ENCODE results near the gene KCNIP2.
"Not testable (repeated sequence)": the region's sequence is repeated elsewhere in the genome, so short reads cannot be mapped to it uniquely, and the experiment has no call there.

Gene KCNIP2

DNA sequence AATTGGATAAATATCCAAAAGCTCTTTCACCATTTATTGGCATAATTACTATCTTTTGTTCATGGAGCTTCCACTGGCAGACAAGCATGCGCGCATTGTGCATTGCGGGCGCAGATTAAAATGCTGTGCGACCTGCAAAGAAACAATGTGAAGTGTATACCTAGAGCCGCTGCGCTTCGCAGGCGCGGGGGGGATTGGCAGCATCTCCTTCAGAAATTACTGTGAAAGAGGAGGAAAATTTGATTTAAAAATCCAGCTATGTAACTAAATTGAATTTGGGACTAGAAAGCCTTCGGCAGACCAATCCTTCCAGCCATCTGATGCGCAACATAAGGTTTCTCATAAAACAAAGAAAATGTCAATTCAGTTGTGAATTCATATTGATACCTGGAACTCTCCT, 50.1 kb downstream of the KCNIP2 start:
- Histone ChIP-seq H3K4me1 (ENCODE audit: low read length) (no peaks in the 10 kb centered on the region), H3K27me3 (ENCODE audit: low read depth, low read length) (no peaks in the 10 kb centered on the region), H3K9ac (ENCODE audit: low read length) (no peak overlapping the region), H3K27ac (ENCODE audit: low read length) (no peak overlapping the region), H3K36me3 (replicated peaks; ENCODE audit: low read depth, low read length) (peaks cover 41% of the 10 kb centered on the region), H2AFZ (ENCODE audit: low read depth, low read length) (no peak overlapping the region), H3K9me3 (ENCODE audit: insufficient read depth, low read length) (no peaks in the 10 kb centered on the region), H3K79me2 (ENCODE audit: low read length) (peaks cover 9% of the 10 kb centered on the region; the same call in 1 of the 2 replicates), H4K20me1 (ENCODE audit: insufficient read depth, low read length) (no peaks in the 10 kb centered on the region; the same call in 1 of the 2 replicates), H3K4me3 (ENCODE audit: low read length) (no peak overlapping the region), H3K4me2 (ENCODE audit: low read length) (no peak overlapping the region)
- TF ChIP-seq, protein P1, sequence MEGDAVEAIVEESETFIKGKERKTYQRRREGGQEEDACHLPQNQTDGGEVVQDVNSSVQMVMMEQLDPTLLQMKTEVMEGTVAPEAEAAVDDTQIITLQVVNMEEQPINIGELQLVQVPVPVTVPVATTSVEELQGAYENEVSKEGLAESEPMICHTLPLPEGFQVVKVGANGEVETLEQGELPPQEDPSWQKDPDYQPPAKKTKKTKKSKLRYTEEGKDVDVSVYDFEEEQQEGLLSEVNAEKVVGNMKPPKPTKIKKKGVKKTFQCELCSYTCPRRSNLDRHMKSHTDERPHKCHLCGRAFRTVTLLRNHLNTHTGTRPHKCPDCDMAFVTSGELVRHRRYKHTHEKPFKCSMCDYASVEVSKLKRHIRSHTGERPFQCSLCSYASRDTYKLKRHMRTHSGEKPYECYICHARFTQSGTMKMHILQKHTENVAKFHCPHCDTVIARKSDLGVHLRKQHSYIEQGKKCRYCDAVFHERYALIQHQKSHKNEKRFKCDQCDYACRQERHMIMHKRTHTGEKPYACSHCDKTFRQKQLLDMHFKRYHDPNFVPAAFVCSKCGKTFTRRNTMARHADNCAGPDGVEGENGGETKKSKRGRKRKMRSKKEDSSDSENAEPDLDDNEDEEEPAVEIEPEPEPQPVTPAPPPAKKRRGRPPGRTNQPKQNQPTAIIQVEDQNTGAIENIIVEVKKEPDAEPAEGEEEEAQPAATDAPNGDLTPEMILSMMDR (IDR thresholded peaks at IDR 0.05; ENCODE audit: low read depth, low read length): no peak
- TF ChIP-seq EZH2phosphoT487 (IDR thresholded peaks at IDR 0.05; ENCODE audit: low read depth): no peak

DNA sequence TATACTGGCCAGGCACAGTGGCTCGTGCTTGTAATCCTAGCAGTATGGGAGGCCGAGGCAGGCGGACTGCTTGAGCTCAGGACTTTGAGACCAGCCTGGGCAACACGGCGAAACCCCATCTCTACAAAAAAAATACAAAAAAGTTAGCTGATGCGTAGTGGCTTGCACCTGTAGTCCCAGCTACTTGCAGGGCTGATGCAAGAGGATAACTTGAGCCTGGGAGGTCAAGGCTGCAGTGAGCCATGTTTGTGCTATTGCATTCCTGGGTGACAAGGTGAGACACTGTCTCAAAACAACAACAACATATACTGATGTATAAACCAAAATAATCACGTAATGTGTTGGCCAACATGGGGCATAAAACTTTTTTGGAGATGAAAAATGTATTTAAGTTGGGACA, 53.9 kb downstream of the KCNIP2 start:
- no peak overlapping the region for H3K4me3 ChIP-seq (ENCODE audit: low read length)
- no peak overlapping the region for H3K27ac ChIP-seq (ENCODE audit: low read length)
- H4K20me1 ChIP-seq (ENCODE audit: insufficient read depth, low read length): no peaks in the 10 kb centered on the region
- H3K36me3 ChIP-seq (replicated peaks; ENCODE audit: low read depth, low read length): peaks cover 40% of the 10 kb centered on the region
- no peak overlapping the region for H3K9ac ChIP-seq (ENCODE audit: low read length)
- TF ChIP-seq EZH2phosphoT487 (IDR thresholded peaks at IDR 0.05; ENCODE audit: low read depth): no peak
- TF ChIP-seq, protein P1 (IDR thresholded peaks at IDR 0.05; ENCODE audit: low read depth, low read length): no peak
- H3K4me2 ChIP-seq (ENCODE audit: low read length): no peak overlapping the region
- no peak overlapping the region for H2AFZ ChIP-seq (ENCODE audit: low read depth, low read length)
- H3K79me2 ChIP-seq (ENCODE audit: low read length): no peaks in the 10 kb centered on the region
- no peaks in the 10 kb centered on the region for H3K9me3 ChIP-seq (ENCODE audit: insufficient read depth, low read length)
- H3K27me3 ChIP-seq (ENCODE audit: low read depth, low read length): no peaks in the 10 kb centered on the region
- H3K4me1 ChIP-seq (ENCODE audit: low read length): no peaks in the 10 kb centered on the region

DNA sequence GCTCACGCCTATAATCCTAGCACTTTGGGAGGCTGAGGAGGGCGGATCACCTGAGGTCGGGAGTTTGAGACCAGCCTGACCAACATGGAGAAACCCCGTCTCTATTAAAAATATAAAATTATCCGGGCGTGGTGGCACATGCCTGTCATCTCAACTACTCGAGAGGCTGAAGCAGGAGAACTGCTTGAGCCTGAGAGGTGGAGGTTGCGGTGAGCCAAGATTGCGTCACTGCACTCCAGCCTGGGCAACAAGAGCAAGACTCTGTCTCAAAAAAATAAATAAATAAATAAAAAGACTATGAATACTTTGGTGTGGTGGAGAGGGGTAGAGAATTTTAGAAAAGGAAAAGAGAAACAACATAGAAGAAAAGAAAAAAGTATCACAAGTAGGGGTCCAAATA, 54.4 kb downstream of the KCNIP2 start:
- not testable (repeated sequence) for H3K27ac ChIP-seq (ENCODE audit: low read length); H4K20me1 ChIP-seq (ENCODE audit: insufficient read depth, low read length); H3K4me3 ChIP-seq (ENCODE audit: low read length); H2AFZ ChIP-seq (ENCODE audit: low read depth, low read length); H3K9ac ChIP-seq (ENCODE audit: low read length); H3K79me2 ChIP-seq (ENCODE audit: low read length); H3K4me1 ChIP-seq (ENCODE audit: low read length); H3K4me2 ChIP-seq (ENCODE audit: low read length); H3K9me3 ChIP-seq (ENCODE audit: insufficient read depth, low read length); H3K27me3 ChIP-seq (ENCODE audit: low read depth, low read length)
- peaks cover 40% of the 10 kb centered on the region for H3K36me3 ChIP-seq (replicated peaks; ENCODE audit: low read depth, low read length)

DNA sequence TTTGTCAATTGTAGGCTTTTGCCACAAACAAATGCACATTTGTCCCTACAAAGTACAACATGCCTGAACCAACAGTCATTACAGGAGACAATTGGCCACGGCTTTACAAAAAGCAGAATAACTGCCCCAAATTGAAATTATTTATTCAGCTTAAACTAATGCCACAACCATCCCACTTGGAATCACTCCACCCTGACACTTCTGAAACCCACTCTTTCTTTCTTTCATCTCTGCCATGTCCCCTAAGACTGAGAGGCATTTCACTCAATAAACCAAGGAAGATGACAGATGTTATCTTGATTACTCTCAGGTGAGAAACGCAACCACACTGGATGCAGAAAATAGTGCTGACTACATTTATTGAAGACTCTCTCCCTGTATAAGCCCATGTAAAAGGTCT, 57.8 kb downstream of the KCNIP2 start:
- Histone ChIP-seq H3K9me3 (ENCODE audit: insufficient read depth, low read length) (no peaks in the 10 kb centered on the region), H3K79me2 (ENCODE audit: low read length) (peaks cover 17% of the 10 kb centered on the region), H4K20me1 (ENCODE audit: insufficient read depth, low read length) (0 out of 2 replicates have a peak, but pooled peaks cover 1% of the 10 kb centered on the region), H3K9ac (ENCODE audit: low read length) (no peak overlapping the region), H3K4me2 (ENCODE audit: low read length) (no peak overlapping the region), H3K4me3 (ENCODE audit: low read length) (no peak overlapping the region), H3K27me3 (ENCODE audit: low read depth, low read length) (no peaks in the 10 kb centered on the region), H3K4me1 (ENCODE audit: low read length) (peaks cover 17% of the 10 kb centered on the region), H2AFZ (ENCODE audit: low read depth, low read length) (no peak overlapping the region), H3K27ac (ENCODE audit: low read length) (no peak overlapping the region), H3K36me3 (replicated peaks; ENCODE audit: low read depth, low read length) (peaks cover 24% of the 10 kb centered on the region)
- no peak for TF ChIP-seq EZH2phosphoT487 (IDR thresholded peaks at IDR 0.05; ENCODE audit: low read depth)
- TF ChIP-seq, protein P1 (IDR thresholded peaks at IDR 0.05; ENCODE audit: low read depth, low read length): no peak

DNA sequence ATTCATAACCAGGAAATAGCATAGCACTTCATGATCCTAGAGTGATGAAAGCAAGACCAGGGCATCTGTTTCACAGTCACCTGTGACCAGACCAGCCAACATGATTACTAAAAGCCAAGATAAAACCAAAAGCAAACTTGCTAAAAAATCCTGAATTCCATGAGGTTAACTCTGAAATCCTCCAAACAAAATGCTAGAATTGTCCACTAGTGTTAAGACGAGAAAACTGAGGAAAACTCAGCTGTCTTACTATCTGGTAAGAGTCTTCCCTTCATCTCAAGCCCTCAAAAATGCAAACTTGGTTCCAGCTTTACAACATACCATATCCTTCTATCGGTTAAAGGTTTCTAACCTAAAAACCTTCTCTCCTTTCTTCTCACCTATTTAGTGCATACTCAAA, 59.0 kb downstream of the KCNIP2 start:
- H2AFZ ChIP-seq (ENCODE audit: low read depth, low read length): no peak overlapping the region
- no peak overlapping the region for H3K4me3 ChIP-seq (ENCODE audit: low read length)
- H3K27ac ChIP-seq (ENCODE audit: low read length): no peak overlapping the region
- peaks cover 21% of the 10 kb centered on the region for H3K36me3 ChIP-seq (replicated peaks; ENCODE audit: low read depth, low read length)
- H3K4me1 ChIP-seq (ENCODE audit: low read length): peaks cover 28% of the 10 kb centered on the region
- H3K4me2 ChIP-seq (ENCODE audit: low read length): no peak overlapping the region
- no peak overlapping the region for H3K9ac ChIP-seq (ENCODE audit: low read length)
- H3K79me2 ChIP-seq (ENCODE audit: low read length): peaks cover 17% of the 10 kb centered on the region
- H3K9me3 ChIP-seq (ENCODE audit: insufficient read depth, low read length): no peaks in the 10 kb centered on the region
- H4K20me1 ChIP-seq (ENCODE audit: insufficient read depth, low read length): 0 out of 2 replicates have a peak, but pooled peaks cover 3% of the 10 kb centered on the region
- TF ChIP-seq EZH2phosphoT487 (IDR thresholded peaks at IDR 0.05; ENCODE audit: low read depth): no peak
- TF ChIP-seq, protein P1 (IDR thresholded peaks at IDR 0.05; ENCODE audit: low read depth, low read length): no peak
- H3K27me3 ChIP-seq (ENCODE audit: low read depth, low read length): no peaks in the 10 kb centered on the region

All from OCI-LY3 (cell line).